GM12872 (cell line): ENCODE measurements around the gene AGRN.

ENCODE experiments used
- CTCF ChIP-seq: IDR thresholded peaks from 3 replicates; pipeline ENCODE4 v1.5.1; 2011; ENCODE audit warnings: low read depth, mild to moderate bottlenecking, low read length, moderate library complexity; ENCODE audit not compliant: insufficient read depth

AGRN gene

GRCh38 chr1:985126-985525 lies 34.8 kb upstream of the AGRN start:
- TF ChIP-seq CTCF, result no peak

- no peak for TF ChIP-seq CTCF
Measured at GRCh38 chr1:991895-992294, 28.0 kb upstream of the AGRN start.

GRCh38 chr1:992362-992761 lies 27.6 kb upstream of the AGRN start:
- no peak for TF ChIP-seq CTCF

GRCh38 chr1:993379-993995 lies 26.4 kb upstream of the AGRN start:
- no peak for TF ChIP-seq CTCF

- no peak for TF ChIP-seq CTCF
Measured at GRCh38 chr1:995665-996633, 24.0 kb upstream of the AGRN start.

GRCh38 chr1:996851-997712 lies 22.8 kb upstream of the AGRN start:
- no peak for TF ChIP-seq CTCF

GRCh38 chr1:997713-997992 lies 22.3 kb upstream of the AGRN start:
- TF ChIP-seq CTCF, result no peak
